Measurements from ENCODE around the gene SLC48A1. TPM values are rescaled to one million over a fixed set of nuclear protein-coding genes. Genes with fewer than 3 reads are reported as not detected.

SLC48A1 gene
- total RNA-seq, 2 donors from 2014 or later: 14.6 to 15.2 TPM

DNA sequence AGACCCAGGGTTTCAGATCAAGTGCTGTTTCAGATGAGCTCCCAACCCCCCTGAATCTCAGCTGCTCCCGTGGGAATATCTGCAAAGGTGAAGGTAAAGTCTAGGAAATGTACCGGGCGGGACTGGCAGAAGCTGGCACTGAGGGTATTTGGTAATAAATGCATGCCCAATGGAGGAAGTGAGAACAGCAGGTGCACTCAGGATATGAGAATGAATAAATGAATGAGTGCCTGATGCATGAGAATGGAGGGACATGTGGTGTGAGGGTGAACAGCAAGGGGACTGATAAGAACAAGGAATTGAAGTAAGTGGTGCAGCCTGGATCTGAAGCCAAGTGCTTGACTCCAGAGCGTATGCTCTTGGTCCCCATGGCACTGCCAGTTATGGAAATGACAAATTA, 25.9 kb upstream of the SLC48A1 start:
- Mint-ChIP-seq H3K36me3 (ENCODE audit: insufficient read depth in 2 of 2) (no peaks in the 10 kb centered on the region), H3K4me1 (ENCODE audit: low read depth) (peaks cover 9% of the 10 kb centered on the region), H3K9me3 (no peaks in the 10 kb centered on the region), H3K27ac (no peak overlapping the region), H3K27me3 (ENCODE audit: low read depth) (peaks cover 8% of the 10 kb centered on the region), H3K4me3 (no peak overlapping the region)
- DNase-seq: no peak
- ATAC-seq (replicated peaks in 1 of 2): no peak

DNA sequence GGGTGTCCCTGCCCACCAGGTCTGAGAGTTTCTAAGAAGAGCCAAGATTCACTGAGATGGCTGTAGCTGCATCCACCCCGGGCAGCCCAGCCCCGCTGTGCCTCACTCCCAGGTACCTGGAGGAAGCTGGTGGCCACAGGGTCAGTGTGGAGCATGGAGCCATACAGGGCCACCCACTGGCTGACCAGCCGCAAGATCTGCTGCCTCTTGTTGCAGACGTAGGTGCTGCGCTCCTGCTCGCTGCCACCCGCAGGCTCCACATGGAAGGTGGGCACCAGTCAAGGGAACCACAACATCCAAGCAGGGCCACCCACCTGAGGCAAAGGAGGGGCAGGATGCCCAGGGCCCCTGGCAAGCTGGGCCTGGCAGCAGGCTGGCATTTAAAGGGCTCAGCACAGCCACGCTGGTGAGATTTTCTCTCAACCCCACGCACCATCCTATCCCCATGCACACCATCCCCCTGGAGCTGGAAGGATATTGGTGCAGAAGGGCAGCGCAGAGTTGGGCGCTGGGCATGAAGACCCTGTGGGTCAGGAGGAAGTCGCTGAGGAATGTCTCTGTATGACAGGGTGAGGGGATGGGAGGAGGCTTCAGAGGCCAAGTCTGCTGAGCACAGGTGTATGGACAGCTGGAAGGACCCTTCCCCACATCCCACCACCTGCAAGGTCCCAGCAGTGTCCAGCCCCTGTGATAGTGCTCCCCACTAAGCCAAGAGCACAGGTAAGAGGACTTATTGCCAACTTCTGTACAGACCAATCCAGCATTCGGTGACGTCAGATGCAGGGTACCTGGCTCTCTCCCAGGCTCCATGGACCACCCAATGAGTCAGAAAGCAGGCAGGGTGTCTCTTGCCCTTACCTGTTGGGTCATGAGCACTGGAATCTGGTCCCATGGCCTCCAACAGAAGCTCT, 25.2 kb upstream of the SLC48A1 start:
- Mint-ChIP-seq H3K36me3 (ENCODE audit: insufficient read depth in 2 of 2) (no peaks in the 10 kb centered on the region), H3K9me3 (no peaks in the 10 kb centered on the region), H3K27me3 (ENCODE audit: low read depth) (peaks cover 8% of the 10 kb centered on the region), H3K27ac (no peak overlapping the region), H3K4me3 (no peak overlapping the region), H3K4me1 (ENCODE audit: low read depth) (peaks cover 4% of the 10 kb centered on the region)
- no peak for DNase-seq
- ATAC-seq (replicated peaks in 1 of 2): no peak

DNA sequence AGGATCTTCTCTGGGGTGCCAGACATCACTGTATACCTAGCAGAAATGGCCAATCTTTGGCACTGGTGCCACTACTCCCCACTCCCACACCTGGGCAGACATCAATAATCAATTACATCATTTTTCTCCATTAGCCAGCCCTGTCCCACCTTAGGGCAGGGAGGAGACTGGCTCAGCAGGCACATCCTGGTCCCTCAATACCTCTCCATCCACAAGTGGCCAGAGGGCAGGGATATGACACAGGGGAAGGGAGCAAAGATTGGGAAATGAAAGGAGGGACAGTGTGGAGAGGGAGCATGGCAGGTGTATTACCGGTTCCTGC, 24.6 kb upstream of the SLC48A1 start:
- Mint-ChIP-seq H3K27me3 (ENCODE audit: low read depth) (peaks cover 8% of the 10 kb centered on the region), H3K27ac (no peak overlapping the region), H3K36me3 (ENCODE audit: insufficient read depth in 2 of 2) (no peaks in the 10 kb centered on the region), H3K4me3 (no peak overlapping the region), H3K9me3 (no peaks in the 10 kb centered on the region), H3K4me1 (ENCODE audit: low read depth) (peaks cover 4% of the 10 kb centered on the region)
- DNase-seq (no peak), ATAC-seq (replicated peaks in 1 of 2) (no peak)

DNA sequence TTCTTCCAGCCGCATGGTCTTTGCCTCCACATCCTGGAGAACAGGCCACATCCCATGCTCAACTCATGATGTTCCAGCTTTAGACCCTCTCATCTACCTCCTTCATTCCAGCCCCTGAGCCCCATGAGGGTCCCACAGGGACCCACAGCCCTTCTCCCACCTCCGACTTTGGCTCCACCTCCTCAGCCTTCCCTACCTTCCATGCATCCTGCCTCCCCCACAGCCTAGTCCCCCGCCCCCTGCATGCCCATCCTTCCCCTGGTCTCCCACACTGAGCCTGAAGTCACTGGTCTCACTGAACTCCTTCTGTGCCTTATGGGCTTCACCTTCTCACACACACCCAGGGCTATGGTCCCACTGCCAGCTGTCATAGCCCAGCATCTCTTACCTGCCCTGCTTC, 24.1 kb upstream of the SLC48A1 start:
- DNase-seq (no peak), ATAC-seq (replicated peaks in 1 of 2) (no peak)
- H3K4me3 Mint-ChIP-seq: no peak overlapping the region
- H3K36me3 Mint-ChIP-seq (ENCODE audit: insufficient read depth in 2 of 2): no peaks in the 10 kb centered on the region
- H3K9me3 Mint-ChIP-seq: no peaks in the 10 kb centered on the region
- H3K27ac Mint-ChIP-seq: no peak overlapping the region
- H3K4me1 Mint-ChIP-seq (ENCODE audit: low read depth): peaks cover 4% of the 10 kb centered on the region
- peaks cover 8% of the 10 kb centered on the region for H3K27me3 Mint-ChIP-seq (ENCODE audit: low read depth)

DNA sequence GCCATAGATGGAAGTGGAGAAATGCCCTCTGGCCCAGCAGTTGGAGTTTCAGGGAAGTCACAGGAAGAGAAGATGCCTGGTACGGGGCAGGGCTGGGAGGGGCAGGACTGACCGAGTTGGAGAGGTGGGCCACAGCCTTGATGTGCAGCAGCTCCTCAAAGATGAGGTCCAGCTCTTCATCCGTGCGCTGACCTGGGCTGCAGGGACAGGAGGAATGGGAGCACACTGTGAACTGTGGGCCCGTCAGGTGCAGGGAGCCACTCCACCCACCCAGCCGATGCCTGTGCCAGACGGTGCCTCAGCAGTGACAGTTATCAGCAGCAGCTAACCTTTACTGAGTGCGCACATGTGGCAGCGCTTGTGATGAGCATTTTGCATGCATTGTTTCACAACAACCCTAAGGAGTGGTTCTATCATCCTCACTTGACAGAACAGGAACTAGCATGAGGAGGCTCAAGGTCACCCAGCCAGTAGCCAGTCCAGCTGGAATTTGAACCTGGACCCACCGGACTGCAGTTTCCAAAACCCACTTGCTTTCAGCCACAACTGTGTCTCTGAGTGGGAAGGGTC, 22.7 kb upstream of the SLC48A1 start:
- H3K27me3 Mint-ChIP-seq (ENCODE audit: low read depth): no peaks in the 10 kb centered on the region
- H3K36me3 Mint-ChIP-seq (ENCODE audit: insufficient read depth in 2 of 2): no peaks in the 10 kb centered on the region
- no peaks in the 10 kb centered on the region for H3K9me3 Mint-ChIP-seq
- no peak for DNase-seq
- no peak overlapping the region for H3K27ac Mint-ChIP-seq
- no peak overlapping the region for H3K4me3 Mint-ChIP-seq
- peaks cover 7% of the 10 kb centered on the region for H3K4me1 Mint-ChIP-seq (ENCODE audit: low read depth)
- no peak for ATAC-seq (replicated peaks in 1 of 2)

- ATAC-seq (replicated peaks in 1 of 2) (no peak), DNase-seq (no peak)
- no peaks in the 10 kb centered on the region for H3K27me3 Mint-ChIP-seq (ENCODE audit: low read depth)
- H3K9me3 Mint-ChIP-seq: no peaks in the 10 kb centered on the region
- no peak overlapping the region for H3K27ac Mint-ChIP-seq
- no peaks in the 10 kb centered on the region for H3K36me3 Mint-ChIP-seq (ENCODE audit: insufficient read depth in 2 of 2)
- H3K4me1 Mint-ChIP-seq (ENCODE audit: low read depth): peaks cover 14% of the 10 kb centered on the region
- H3K4me3 Mint-ChIP-seq: no peak overlapping the region
Measured at GRCh38 chr12:47750916-47751470, 22.0 kb upstream of the SLC48A1 start.

GRCh38 chr12:47751561-47751960, 21.5 kb upstream of the SLC48A1 start:
- H3K9me3 Mint-ChIP-seq: no peaks in the 10 kb centered on the region
- no peak for DNase-seq
- no peaks in the 10 kb centered on the region for H3K27me3 Mint-ChIP-seq (ENCODE audit: low read depth)
- ATAC-seq (replicated peaks in 1 of 2): no peak
- no peak overlapping the region for H3K27ac Mint-ChIP-seq
- H3K4me1 Mint-ChIP-seq (ENCODE audit: low read depth): peaks cover 19% of the 10 kb centered on the region
- no peak overlapping the region for H3K4me3 Mint-ChIP-seq
- H3K36me3 Mint-ChIP-seq (ENCODE audit: insufficient read depth in 2 of 2): no peaks in the 10 kb centered on the region

DNA sequence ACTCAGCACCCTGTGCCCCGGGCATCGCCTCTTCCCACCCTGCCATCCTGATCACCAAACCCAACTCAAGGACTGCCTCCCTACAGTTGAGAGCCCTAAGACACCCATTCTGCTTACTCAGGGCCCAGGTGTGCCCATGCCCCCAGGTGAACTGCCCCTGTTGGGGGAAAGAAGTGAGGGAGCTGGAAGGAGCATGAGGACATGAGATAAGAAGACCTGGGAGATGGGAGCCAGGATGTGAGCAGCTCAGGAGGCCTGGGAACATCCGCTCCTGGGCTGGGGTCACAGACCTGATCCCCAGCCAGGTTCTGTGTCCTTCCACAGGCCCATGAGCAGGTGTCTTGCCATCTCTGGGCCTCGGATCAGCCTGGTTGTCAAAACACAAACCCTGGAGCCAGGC, 20.9 kb upstream of the SLC48A1 start:
- Mint-ChIP-seq H3K9me3 (no peaks in the 10 kb centered on the region), H3K36me3 (ENCODE audit: insufficient read depth in 2 of 2) (no peaks in the 10 kb centered on the region), H3K4me3 (no peak overlapping the region), H3K27me3 (ENCODE audit: low read depth) (peaks cover 1% of the 10 kb centered on the region), H3K4me1 (ENCODE audit: low read depth) (peaks cover 24% of the 10 kb centered on the region), H3K27ac (no peak overlapping the region)
- no peak for ATAC-seq (replicated peaks in 1 of 2)
- DNase-seq: no peak

DNA sequence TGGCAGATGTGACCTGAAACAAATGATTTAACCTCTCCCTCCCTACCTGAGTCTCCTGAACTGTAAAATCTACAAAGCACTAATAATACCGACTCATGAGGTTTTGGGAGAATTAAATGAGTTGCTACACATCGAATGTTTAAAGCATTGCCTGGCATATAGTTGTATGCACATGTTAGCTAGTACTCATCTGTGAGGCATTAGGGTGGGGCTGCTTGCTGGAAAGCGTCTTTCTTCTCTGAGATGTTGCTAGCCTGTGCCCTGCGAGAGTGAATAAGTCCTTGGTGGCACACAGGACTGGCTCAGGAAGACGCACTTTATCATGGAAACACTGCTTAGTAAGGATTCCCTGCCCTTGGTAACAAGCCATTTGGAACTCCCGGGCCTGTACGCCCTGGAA, 20.5 kb upstream of the SLC48A1 start:
- Mint-ChIP-seq H3K27ac (no peak overlapping the region), H3K4me3 (no peak overlapping the region), H3K9me3 (no peaks in the 10 kb centered on the region), H3K4me1 (ENCODE audit: low read depth) (peaks cover 29% of the 10 kb centered on the region), H3K27me3 (ENCODE audit: low read depth) (peaks cover 6% of the 10 kb centered on the region), H3K36me3 (ENCODE audit: insufficient read depth in 2 of 2) (no peaks in the 10 kb centered on the region)
- DNase-seq (no peak), ATAC-seq (replicated peaks in 1 of 2) (no peak)

- peaks cover 6% of the 10 kb centered on the region for H3K27me3 Mint-ChIP-seq (ENCODE audit: low read depth)
- H3K4me1 Mint-ChIP-seq (ENCODE audit: low read depth): peaks cover 32% of the 10 kb centered on the region
- H3K4me3 Mint-ChIP-seq: no peak overlapping the region
- H3K36me3 Mint-ChIP-seq (ENCODE audit: insufficient read depth in 2 of 2): no peaks in the 10 kb centered on the region
- ATAC-seq (replicated peaks in 1 of 2): no peak
- H3K27ac Mint-ChIP-seq: no peak overlapping the region
- DNase-seq: no peak
- H3K9me3 Mint-ChIP-seq: no peaks in the 10 kb centered on the region
Measured at GRCh38 chr12:47753021-47754001, 19.7 kb upstream of the SLC48A1 start.

GRCh38 chr12:47754126-47754525, 18.9 kb upstream of the SLC48A1 start:
- DNase-seq (no peak), ATAC-seq (replicated peaks in 1 of 2) (no peak)
- no peak overlapping the region for H3K4me3 Mint-ChIP-seq
- H3K4me1 Mint-ChIP-seq (ENCODE audit: low read depth): peaks cover 34% of the 10 kb centered on the region
- H3K27me3 Mint-ChIP-seq (ENCODE audit: low read depth): peaks cover 6% of the 10 kb centered on the region
- no peaks in the 10 kb centered on the region for H3K36me3 Mint-ChIP-seq (ENCODE audit: insufficient read depth in 2 of 2)
- no peak overlapping the region for H3K27ac Mint-ChIP-seq
- H3K9me3 Mint-ChIP-seq: no peaks in the 10 kb centered on the region

DNA sequence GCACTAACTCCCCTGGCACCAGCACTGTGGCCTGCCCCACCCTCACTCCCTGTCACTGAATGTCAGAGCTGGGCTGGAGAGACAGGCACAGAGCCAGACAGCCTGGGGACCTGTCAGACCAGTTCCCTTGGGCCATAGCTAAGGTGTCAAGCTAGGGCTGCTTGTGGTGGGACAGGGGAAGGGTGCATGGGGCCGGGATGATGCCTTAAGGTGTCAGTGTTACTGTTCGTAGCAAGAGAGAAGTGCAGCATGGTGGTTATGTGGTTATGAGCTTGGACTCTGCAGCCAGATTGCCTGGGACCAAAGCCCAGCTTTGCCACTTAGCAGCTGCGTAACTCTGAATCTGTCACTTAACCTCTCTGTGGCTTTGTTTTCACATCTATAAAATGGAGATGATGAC, 18.2 kb upstream of the SLC48A1 start:
- ATAC-seq (replicated peaks in 1 of 2) (no peak), DNase-seq (no peak)
- no peaks in the 10 kb centered on the region for H3K9me3 Mint-ChIP-seq
- peak overlapping the region in 1 of 2 donors; percentile 61 for H3K4me3 Mint-ChIP-seq
- no peak overlapping the region for H3K27ac Mint-ChIP-seq
- no peaks in the 10 kb centered on the region for H3K36me3 Mint-ChIP-seq (ENCODE audit: insufficient read depth in 2 of 2)
- H3K4me1 Mint-ChIP-seq (ENCODE audit: low read depth): peaks cover 39% of the 10 kb centered on the region
- peaks cover 6% of the 10 kb centered on the region for H3K27me3 Mint-ChIP-seq (ENCODE audit: low read depth)

All from activated T-cell treated with anti-CD3 and anti-CD28 coated beads, Interleukin-2, amount 50 U/mL, for 72 hours (primary cell).